ENCODE measurements around the gene MOB3B. TPM values are rescaled to one million over a fixed set of nuclear protein-coding genes. Genes with fewer than 3 reads are reported as not detected.

The MOB3B gene
- total RNA-seq = under 1 TPM; 0.17 to 0.24 TPM

DNA sequence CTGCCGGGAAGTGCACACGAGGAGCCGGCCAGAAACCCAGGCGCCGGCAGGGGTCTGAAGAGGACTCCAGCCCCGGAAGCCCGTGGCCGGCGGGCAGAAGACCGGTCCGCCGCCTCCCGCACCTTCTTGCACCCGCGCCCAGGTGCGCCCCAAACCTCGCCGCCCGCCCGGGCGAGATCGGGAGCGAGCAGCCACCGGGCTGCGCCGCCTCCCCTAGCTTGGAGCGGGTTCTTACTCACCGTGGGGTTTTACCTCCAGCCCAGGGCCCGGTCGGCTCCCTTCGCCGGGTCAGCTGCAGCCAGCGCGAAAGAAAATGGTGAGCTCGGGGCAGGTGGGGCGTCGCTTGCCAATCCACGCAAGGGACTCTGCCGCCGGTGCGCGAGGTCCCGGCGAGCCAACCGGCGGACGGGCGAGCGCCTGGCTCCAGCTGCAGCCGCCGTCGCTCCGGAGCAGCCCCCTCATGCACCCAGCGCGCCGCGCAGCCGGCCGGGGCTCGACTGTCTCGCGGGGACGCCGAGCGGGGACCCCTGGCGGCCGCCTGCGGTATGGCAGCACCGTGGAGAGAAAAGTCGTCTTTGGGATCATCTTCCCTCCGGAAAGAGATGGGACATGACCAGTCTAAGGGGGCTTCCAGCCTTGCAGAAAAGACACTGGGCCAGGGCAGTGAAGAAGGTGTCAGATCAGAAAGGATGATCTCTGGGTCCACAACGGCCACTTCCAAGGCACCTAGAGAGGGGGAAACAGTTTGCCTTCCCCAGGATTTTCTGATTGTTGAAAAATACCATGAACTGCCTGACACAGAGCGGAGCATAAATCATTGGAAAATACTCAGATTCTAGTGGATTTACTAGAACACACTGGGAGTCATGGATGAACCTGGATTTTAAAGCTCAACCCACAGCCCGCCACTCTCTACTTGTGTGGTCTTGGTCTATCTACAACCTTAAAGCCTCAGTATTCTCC is at the start of gene MOB3B:
Gene MOB3B (minus strand): TSS at position 499 of the 963 bp plus-strand sequence. CDS start 74,264 bp downstream, outside the sequence.
- peak within 1 kb of the TSS; percentile 84 for H3K4me3 Mint-ChIP-seq
- no peaks in the 10 kb centered on the region for H3K36me3 Mint-ChIP-seq (ENCODE audit: low read depth)
- H3K27me3 Mint-ChIP-seq = peaks cover 8% of the 10 kb centered on the region
- H3K9me3 Mint-ChIP-seq = no peaks in the 10 kb centered on the region
- peak; percentile 79 for ATAC-seq (replicated peaks)
- H3K27ac Mint-ChIP-seq = peak within 1 kb of the TSS; percentile 64
- H3K4me1 Mint-ChIP-seq = peaks cover 4% of the 10 kb centered on the region

- Mint-ChIP-seq H3K4me3 (peak overlapping the region; percentile 85), H3K27me3 (peaks cover 3% of the 10 kb centered on the region), H3K4me1 (peaks cover 11% of the 10 kb centered on the region), H3K27ac (peak overlapping the region; percentile 98), H3K36me3 (ENCODE audit: low read depth) (peaks cover 7% of the 10 kb centered on the region), H3K9me3 (peaks cover 8% of the 10 kb centered on the region)
- peak; percentile 79 for ATAC-seq (replicated peaks)
Observed at GRCh38 chr9:27573634-27574590, 44.3 kb upstream of the MOB3B start.

DNA sequence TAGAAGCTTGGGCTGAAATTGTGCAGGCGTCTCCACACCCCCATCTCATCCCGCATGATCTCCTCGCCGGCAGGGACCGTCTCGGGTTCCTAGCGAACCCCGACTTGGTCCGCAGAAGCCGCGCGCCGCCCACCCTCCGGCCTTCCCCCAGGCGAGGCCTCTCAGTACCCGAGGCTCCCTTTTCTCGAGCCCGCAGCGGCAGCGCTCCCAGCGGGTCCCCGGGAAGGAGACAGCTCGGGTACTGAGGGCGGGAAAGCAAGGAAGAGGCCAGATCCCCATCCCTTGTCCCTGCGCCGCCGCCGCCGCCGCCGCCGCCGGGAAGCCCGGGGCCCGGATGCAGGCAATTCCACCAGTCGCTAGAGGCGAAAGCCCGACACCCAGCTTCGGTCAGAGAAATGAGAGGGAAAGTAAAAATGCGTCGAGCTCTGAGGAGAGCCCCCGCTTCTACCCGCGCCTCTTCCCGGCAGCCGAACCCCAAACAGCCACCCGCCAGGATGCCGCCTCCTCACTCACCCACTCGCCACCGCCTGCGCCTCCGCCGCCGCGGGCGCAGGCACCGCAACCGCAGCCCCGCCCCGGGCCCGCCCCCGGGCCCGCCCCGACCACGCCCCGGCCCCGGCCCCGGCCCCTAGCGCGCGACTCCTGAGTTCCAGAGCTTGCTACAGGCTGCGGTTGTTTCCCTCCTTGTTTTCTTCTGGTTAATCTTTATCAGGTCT is 43.5 kb upstream of the MOB3B start, which contains the start of gene C9orf72:
Gene C9orf72 (minus strand): TSS at position 564 of the 716 bp plus-strand sequence. CDS start 6,361 bp downstream, outside the sequence.
- ATAC-seq (replicated peaks) = peak; percentile 73
- peak within 1 kb of the TSS; percentile 98 for H3K27ac Mint-ChIP-seq
- peaks cover 11% of the 10 kb centered on the region for H3K4me1 Mint-ChIP-seq
- H3K36me3 Mint-ChIP-seq (ENCODE audit: low read depth) = peaks cover 7% of the 10 kb centered on the region
- H3K4me3 Mint-ChIP-seq = peak within 1 kb of the TSS; percentile 85
- H3K9me3 Mint-ChIP-seq = peaks cover 3% of the 10 kb centered on the region
- H3K27me3 Mint-ChIP-seq = peaks cover under 1% of the 10 kb centered on the region

DNA sequence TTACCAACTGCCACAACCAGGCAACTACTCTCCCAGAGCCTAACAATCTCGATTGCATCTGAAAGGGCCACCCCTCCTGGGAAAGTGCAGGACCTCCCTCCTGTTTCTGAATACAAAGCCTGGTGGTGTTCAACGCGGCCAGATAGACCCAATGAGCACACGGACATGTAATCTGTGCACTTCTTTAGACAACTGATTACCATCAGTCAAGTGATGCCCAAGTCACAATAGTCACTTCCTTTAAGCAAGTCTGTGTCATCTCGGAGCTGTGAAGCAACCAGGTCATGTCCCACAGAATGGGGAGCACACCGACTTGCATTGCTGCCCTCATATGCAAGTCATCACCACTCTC is 42.9 kb upstream of the MOB3B start:
- Mint-ChIP-seq H3K27me3 (no peaks in the 10 kb centered on the region), H3K36me3 (ENCODE audit: low read depth) (peaks cover 7% of the 10 kb centered on the region), H3K4me1 (peaks cover 11% of the 10 kb centered on the region), H3K27ac (peak overlapping the region; percentile 98), H3K9me3 (no peaks in the 10 kb centered on the region), H3K4me3 (peak overlapping the region; percentile 85)
- ATAC-seq (replicated peaks) = peak; percentile 80

DNA sequence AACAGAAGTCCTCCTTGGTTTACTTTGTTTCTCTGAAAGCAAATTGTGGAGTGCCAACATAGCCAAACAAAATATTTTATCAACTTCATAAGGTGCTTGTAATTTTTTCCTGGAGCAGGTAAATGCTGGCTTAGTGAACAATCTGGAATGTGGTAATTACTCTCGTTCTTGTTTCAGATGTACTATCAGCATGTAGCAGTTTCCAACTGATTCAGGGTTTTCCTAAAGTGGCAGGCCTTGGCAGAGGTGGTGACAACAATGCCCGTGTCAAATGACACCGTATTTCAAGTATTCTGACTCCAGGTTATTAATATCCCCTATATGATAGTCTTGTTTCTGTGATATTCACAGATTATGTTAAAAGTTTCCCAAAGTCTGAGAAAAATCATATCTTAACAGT is 42.4 kb upstream of the MOB3B start:
- peaks cover 7% of the 10 kb centered on the region for H3K36me3 Mint-ChIP-seq (ENCODE audit: low read depth)
- H3K4me3 Mint-ChIP-seq = peak overlapping the region; percentile 85
- H3K9me3 Mint-ChIP-seq = no peaks in the 10 kb centered on the region
- peaks cover 11% of the 10 kb centered on the region for H3K4me1 Mint-ChIP-seq
- no peaks in the 10 kb centered on the region for H3K27me3 Mint-ChIP-seq
- peak overlapping the region; percentile 98 for H3K27ac Mint-ChIP-seq
- ATAC-seq (replicated peaks) = no peak

DNA sequence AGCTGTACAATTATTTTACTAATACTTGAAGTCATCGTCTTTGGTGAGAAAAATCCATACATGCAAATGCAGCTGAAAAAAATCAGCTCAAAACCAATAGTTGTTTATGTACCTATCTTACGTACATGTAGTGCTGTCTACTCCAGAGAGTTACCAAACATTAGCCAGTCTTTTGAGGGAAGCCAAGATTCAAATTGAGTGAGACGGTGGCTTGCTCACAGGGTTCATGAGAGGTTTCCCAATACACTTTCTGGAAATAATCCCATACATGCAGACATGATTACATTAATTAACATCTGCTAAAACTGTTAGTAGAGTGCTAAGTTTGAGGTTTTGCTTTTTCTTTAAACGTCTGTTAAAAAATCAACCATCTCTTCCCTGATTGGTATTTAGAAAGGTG is 41.4 kb upstream of the MOB3B start:
- no peak overlapping the region for H3K4me3 Mint-ChIP-seq
- H3K4me1 Mint-ChIP-seq = peaks cover 11% of the 10 kb centered on the region
- no peaks in the 10 kb centered on the region for H3K27me3 Mint-ChIP-seq
- H3K36me3 Mint-ChIP-seq (ENCODE audit: low read depth) = peaks cover 16% of the 10 kb centered on the region
- H3K9me3 Mint-ChIP-seq = no peaks in the 10 kb centered on the region
- H3K27ac Mint-ChIP-seq = no peak overlapping the region
- ATAC-seq (replicated peaks) = no peak

GRCh38 chr9:27569406-27569805 is 39.8 kb upstream of the MOB3B start:
- no peaks in the 10 kb centered on the region for H3K9me3 Mint-ChIP-seq
- no peaks in the 10 kb centered on the region for H3K27me3 Mint-ChIP-seq
- H3K4me1 Mint-ChIP-seq = peaks cover 8% of the 10 kb centered on the region
- ATAC-seq (replicated peaks) = no peak
- H3K27ac Mint-ChIP-seq = no peak overlapping the region
- H3K36me3 Mint-ChIP-seq (ENCODE audit: low read depth) = peaks cover 28% of the 10 kb centered on the region
- no peak overlapping the region for H3K4me3 Mint-ChIP-seq

DNA sequence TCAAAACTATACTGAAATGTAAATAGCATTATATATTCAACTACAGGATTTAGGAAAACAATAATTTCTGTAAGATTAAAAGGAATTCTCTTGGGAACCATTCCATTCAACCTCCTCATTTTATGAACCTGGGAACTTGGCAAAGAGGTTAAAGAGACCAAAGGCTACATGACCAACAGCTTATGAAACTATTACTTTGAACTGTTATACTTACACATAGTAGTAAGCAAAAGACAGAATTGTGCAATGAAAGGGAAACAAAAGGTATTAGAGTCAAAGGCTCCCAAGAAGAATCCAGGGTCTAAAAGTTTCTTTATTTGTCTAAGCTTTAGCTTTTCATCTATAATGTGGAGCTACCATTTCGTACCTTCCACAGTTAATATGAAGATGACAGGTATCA is 36.5 kb upstream of the MOB3B start:
- peaks cover 4% of the 10 kb centered on the region for H3K4me1 Mint-ChIP-seq
- no peak overlapping the region for H3K4me3 Mint-ChIP-seq
- H3K36me3 Mint-ChIP-seq (ENCODE audit: low read depth) = peaks cover 38% of the 10 kb centered on the region
- ATAC-seq (replicated peaks) = no peak
- H3K27ac Mint-ChIP-seq = no peak overlapping the region
- no peaks in the 10 kb centered on the region for H3K27me3 Mint-ChIP-seq
- no peaks in the 10 kb centered on the region for H3K9me3 Mint-ChIP-seq

- no peaks in the 10 kb centered on the region for H3K27me3 Mint-ChIP-seq
- no peak overlapping the region for H3K27ac Mint-ChIP-seq
- ATAC-seq (replicated peaks) = no peak
- H3K36me3 Mint-ChIP-seq (ENCODE audit: low read depth) = peaks cover 42% of the 10 kb centered on the region
- peaks cover 4% of the 10 kb centered on the region for H3K4me1 Mint-ChIP-seq
- no peaks in the 10 kb centered on the region for H3K9me3 Mint-ChIP-seq
- H3K4me3 Mint-ChIP-seq = no peak overlapping the region
Observed at GRCh38 chr9:27565696-27566095, 36.1 kb upstream of the MOB3B start.

GRCh38 chr9:27564670-27565069 is 35.1 kb upstream of the MOB3B start:
- Mint-ChIP-seq H3K9me3 (no peaks in the 10 kb centered on the region), H3K4me3 (no peak overlapping the region)
- ATAC-seq (replicated peaks) = no peak

GRCh38 chr9:27563738-27564430 is 34.3 kb upstream of the MOB3B start:
- Mint-ChIP-seq H3K27ac (no peak overlapping the region), H3K4me1 (peaks cover 4% of the 10 kb centered on the region), H3K27me3 (no peaks in the 10 kb centered on the region), H3K9me3 (no peaks in the 10 kb centered on the region), H3K4me3 (no peak overlapping the region), H3K36me3 (ENCODE audit: low read depth) (peaks cover 43% of the 10 kb centered on the region)
- ATAC-seq (replicated peaks) = no peak

More at GRCh38 chr9:27564670-27565069, 35.1 kb upstream of the MOB3B start:
- Mint-ChIP-seq H3K27me3 (no peaks in the 10 kb centered on the region), H3K27ac (no peak overlapping the region), H3K36me3 (ENCODE audit: low read depth) (peaks cover 43% of the 10 kb centered on the region), H3K4me1 (peaks cover 4% of the 10 kb centered on the region)

- H3K36me3 Mint-ChIP-seq (ENCODE audit: low read depth) = peaks cover 46% of the 10 kb centered on the region
- ATAC-seq (replicated peaks) = peak; percentile 44
- H3K4me1 Mint-ChIP-seq = peaks cover 4% of the 10 kb centered on the region
- H3K27me3 Mint-ChIP-seq = no peaks in the 10 kb centered on the region
- H3K9me3 Mint-ChIP-seq = no peaks in the 10 kb centered on the region
- H3K27ac Mint-ChIP-seq = peak overlapping the region; percentile 16
- H3K4me3 Mint-ChIP-seq = no peak overlapping the region
Observed at GRCh38 chr9:27561685-27562084, 32.1 kb upstream of the MOB3B start.

- ATAC-seq (replicated peaks) = no peak
- Mint-ChIP-seq H3K4me3 (no peak overlapping the region), H3K4me1 (peaks cover 4% of the 10 kb centered on the region), H3K36me3 (ENCODE audit: low read depth) (peaks cover 45% of the 10 kb centered on the region), H3K27ac (no peak overlapping the region), H3K9me3 (no peaks in the 10 kb centered on the region), H3K27me3 (no peaks in the 10 kb centered on the region)
Observed at GRCh38 chr9:27560457-27560856, 30.8 kb upstream of the MOB3B start.
